ENCODE data around the gene FAM83B. TPM values are rescaled to one million over a fixed set of nuclear protein-coding genes. Genes with fewer than 3 reads are reported as not detected.
"Not testable (repeated sequence)": the region's sequence is repeated elsewhere in the genome, so short reads cannot be mapped to it uniquely, and the experiment has no call there.

The FAM83B gene
- not detected in 2 replicates for total RNA-seq
- polyA plus RNA-seq, result not detected in 2 replicates
- not detected in 2 replicates for polyA plus RNA-seq (2011; cell fraction: cytosol; rRNA removed)
- not detected in 2 replicates for polyA plus RNA-seq (2011; cell fraction: nucleus; rRNA removed)
- not detected in 2 replicates for polyA plus RNA-seq (2012)
- not detected in 2 replicates for polyA minus RNA-seq
- polyA minus RNA-seq (2011; cell fraction: cytosol; rRNA and poly(A)+ RNA removed), result 7.9 TPM
- polyA minus RNA-seq (2011; cell fraction: nucleus; rRNA and poly(A)+ RNA removed), result not detected in 2 replicates
- percentile 11 among the genes with signal in this experiment for Bru-seq, nascent RNA
- BruChase-seq, experiment 1, labeled RNA remaining after a 6-hour chase, result percentile 11 among the genes with signal in this experiment
- BruChase-seq, experiment 2, labeled RNA remaining after a 2-hour chase, result percentile 14 among the genes with signal in this experiment
- long read RNA-seq, result 0 reads

GRCh38 chr6:54846243-54846856, at the start of gene FAM83B:
Gene FAM83B (plus strand): TSS chr6:54846771. CDS start chr6:54870247, 23,476 bp downstream.
- FAIRE-seq (no peak), DNase-seq (ENCODE audit: low read depth, low spot score) (no peak)
- H3K36me3 ChIP-seq (ENCODE audit: control insufficient read depth in 2 of 2, extremely low read depth in 1 of 2, insufficient read depth in 2 of 2, low read length in 2 of 2), result no peaks in the 10 kb centered on the region
- H2AFZ ChIP-seq (ENCODE audit: low read depth, low read length), result no peak within 1 kb of the TSS
- intact Hi-C loops (cut with micrococcal nuclease), result no loop called here
- peaks cover 12 to 27% of the 10 kb centered on the region in 2 experiments for H3K27me3 ChIP-seq (ENCODE audit: control insufficient read depth in 2 of 2, insufficient read depth in 2 of 2, low read length in 2 of 2)
- H3K4me1 ChIP-seq (ENCODE audit: control insufficient read depth, extremely low read depth, insufficient read depth, low read length), result no peaks in the 10 kb centered on the region
- H3K9me3 ChIP-seq (replicated peaks; ENCODE audit: control insufficient read depth, insufficient read depth, low read length), result no peaks in the 10 kb centered on the region
- no peaks in the 10 kb centered on the region for H3K79me2 ChIP-seq (ENCODE audit: control insufficient read depth, insufficient read depth, low read length)
- H3K9me1 ChIP-seq (replicated peaks; ENCODE audit: control insufficient read depth, extremely low read depth, insufficient read depth, low read length), result no peaks in the 10 kb centered on the region
- POLR2A ChIA-PET, result no interaction called here
- H3K4me3 ChIP-seq (replicated peaks in 1 of 3; ENCODE audit: insufficient read depth in 1 of 3, low read depth in 1 of 3, low read length in 3 of 3), result no peak within 1 kb of the TSS
- H3K27ac ChIP-seq (ENCODE audit: insufficient read depth, low read depth, low read length), result no peak within 1 kb of the TSS
- no peak for TF ChIP-seq POLR2AphosphoS5 (IDR thresholded peaks at IDR 0.05; ENCODE audit: insufficient read depth, low read depth, low read length)
- TF ChIP-seq JUN (IDR thresholded peaks at IDR 0.05; ENCODE audit: borderline replicate concordance, insufficient read depth, insufficient read length, low read depth), result no peak
- TF ChIP-seq EZH2 (IDR thresholded peaks at IDR 0.05; ENCODE audit: borderline replicate concordance, low read depth, low read length, severe bottlenecking), result peak; percentile 74
- TF ChIP-seq CTCF (IDR thresholded peaks at IDR 0.05; ENCODE audit: extremely low read depth in 1 of 2, insufficient read depth in 1 of 2, low read depth in 1 of 2, low read length in 2 of 2), result no peak
- no peak for TF ChIP-seq GATA2 (IDR thresholded peaks at IDR 0.05; ENCODE audit: insufficient read depth, insufficient read length, low read depth, low read length)
- no peak within 1 kb of the TSS for H3K9ac ChIP-seq (replicated peaks; ENCODE audit: extremely low read depth, insufficient read depth, low read length)
- CTCF ChIA-PET, result no interaction called here
- no peak within 1 kb of the TSS for H3K4me2 ChIP-seq (ENCODE audit: insufficient read depth, low read length)
- H4K20me1 ChIP-seq (replicated peaks; ENCODE audit: control insufficient read depth, extremely low read depth, insufficient read depth, low read length), result no peaks in the 10 kb centered on the region
- dilution Hi-C loops (cut with MboI; ENCODE audit: extremely low pct_ligation_motif_present, low sequenced_read_pairs), result no loop called here
- no TSS peak for BruUV-seq (replicated peaks)

DNA sequence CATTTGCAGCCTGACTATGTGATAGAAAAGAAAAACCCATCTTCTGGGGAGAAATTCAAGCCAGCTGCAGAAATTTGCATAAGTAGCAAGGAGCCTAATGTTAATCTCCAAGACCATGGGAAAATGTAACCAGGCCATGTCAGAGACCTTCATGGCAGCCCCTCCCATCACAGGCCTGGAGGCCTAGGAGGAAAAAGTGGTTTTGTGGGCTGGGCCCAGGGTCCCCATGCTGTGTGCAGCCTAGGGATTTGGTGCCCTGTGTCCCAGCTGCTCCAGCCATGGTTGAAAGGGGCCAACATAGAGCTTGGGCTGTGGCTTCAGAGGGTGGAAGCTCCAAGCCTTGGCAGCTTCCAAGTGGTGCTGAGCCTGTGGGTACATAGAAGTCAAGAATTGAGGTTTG, 49.7 kb upstream of the FAM83B start:
- H4K20me1 ChIP-seq (replicated peaks; ENCODE audit: control insufficient read depth, extremely low read depth, insufficient read depth, low read length); BruUV-seq (replicated peaks); H3K9ac ChIP-seq (replicated peaks; ENCODE audit: extremely low read depth, insufficient read depth, low read length); H3K27ac ChIP-seq (ENCODE audit: insufficient read depth, low read depth, low read length); H2AFZ ChIP-seq (ENCODE audit: low read depth, low read length); dilution Hi-C loops (cut with MboI; ENCODE audit: extremely low pct_ligation_motif_present, low sequenced_read_pairs); H3K27me3 ChIP-seq (ENCODE audit: control insufficient read depth in 2 of 2, insufficient read depth in 2 of 2, low read length in 2 of 2); POLR2A ChIA-PET; H3K9me3 ChIP-seq (replicated peaks; ENCODE audit: control insufficient read depth, insufficient read depth, low read length); FAIRE-seq; CTCF ChIA-PET; H3K36me3 ChIP-seq (ENCODE audit: control insufficient read depth in 2 of 2, extremely low read depth in 1 of 2, insufficient read depth in 2 of 2, low read length in 2 of 2); DNase-seq (ENCODE audit: low read depth, low spot score); H3K9me1 ChIP-seq (replicated peaks; ENCODE audit: control insufficient read depth, extremely low read depth, insufficient read depth, low read length); H3K4me1 ChIP-seq (ENCODE audit: control insufficient read depth, extremely low read depth, insufficient read depth, low read length); intact Hi-C loops (cut with micrococcal nuclease); H3K4me2 ChIP-seq (ENCODE audit: insufficient read depth, low read length); H3K4me3 ChIP-seq (replicated peaks in 1 of 3; ENCODE audit: insufficient read depth in 1 of 3, low read depth in 1 of 3, low read length in 3 of 3); H3K79me2 ChIP-seq (ENCODE audit: control insufficient read depth, insufficient read depth, low read length): not testable (repeated sequence)

Data from endothelial cell of umbilical vein (primary cell).